Measurements from ENCODE around the gene YES1.
A peak's percentile ranks its signal among the peaks of the same experiment; 100 is the strongest.
"Not testable (repeated sequence)": the region's sequence is repeated elsewhere in the genome, so short reads cannot be mapped to it uniquely, and the experiment has no call there.

YES1 gene

DNA sequence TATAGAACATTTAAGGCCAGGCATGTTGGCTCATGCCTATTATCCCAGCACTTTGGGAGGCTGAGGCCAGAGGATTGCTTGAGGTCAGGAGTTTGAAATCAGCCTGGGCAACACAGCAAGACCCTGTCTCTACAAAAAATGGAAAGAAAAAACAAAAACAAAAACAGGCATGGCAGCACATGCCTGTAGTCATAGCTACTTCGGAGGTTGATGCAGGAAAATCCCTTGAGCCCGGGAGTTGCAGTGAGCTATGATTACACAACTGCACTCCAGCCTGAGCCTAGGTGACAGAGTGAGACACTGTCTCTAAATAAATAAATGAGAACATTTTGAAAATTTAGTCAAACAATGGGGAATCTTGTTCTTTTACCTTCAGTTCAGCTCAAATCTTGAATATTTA is 12.1 kb upstream of the YES1 start:
- DNase-seq, result no peak

DNA sequence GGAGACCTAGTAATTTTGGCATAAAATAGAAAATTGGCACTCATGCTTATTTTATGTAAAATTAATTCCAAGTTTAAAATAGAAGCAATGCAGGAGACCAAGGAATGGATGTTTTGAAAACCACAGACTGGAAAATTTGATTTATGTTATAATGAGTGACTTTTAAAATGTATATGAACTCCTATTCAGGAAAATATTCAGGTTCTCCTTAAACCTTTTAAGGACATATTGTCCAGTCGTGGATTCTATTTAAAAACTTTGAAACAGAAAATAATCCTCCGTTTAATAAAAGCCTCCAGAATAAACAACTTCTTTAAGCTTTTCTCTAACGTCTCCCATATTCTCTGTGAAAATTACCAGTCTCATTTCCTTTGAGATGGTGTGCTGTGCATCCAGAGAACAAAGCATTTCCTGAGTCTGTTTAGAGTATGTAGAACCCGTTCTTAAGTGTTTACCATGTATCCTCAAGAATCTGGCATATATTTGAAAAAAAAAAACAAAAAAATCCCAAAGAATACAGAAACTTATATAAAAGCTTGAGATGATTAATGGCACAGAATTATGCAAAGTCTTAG is 8.6 kb upstream of the YES1 start:
- no peak for DNase-seq

DNA sequence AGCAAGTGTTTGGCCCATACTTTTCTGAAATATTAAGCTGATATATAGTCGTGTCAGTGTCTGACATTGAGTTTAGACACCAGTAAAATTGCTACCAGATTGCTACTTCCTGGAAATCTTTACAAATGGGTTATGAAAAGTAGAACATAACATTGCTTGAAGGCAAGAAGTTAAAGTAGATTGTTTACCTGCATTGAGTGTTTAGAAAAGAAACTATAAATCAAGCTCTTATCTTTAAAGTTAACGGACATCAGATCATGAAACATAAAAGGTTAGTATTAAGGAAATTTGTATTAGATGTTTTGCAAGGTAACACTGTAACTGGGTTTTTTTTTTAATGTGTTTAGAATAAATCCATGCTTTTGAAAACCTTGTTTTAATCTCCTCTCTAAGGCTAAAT is 4.8 kb upstream of the YES1 start:
- DNase-seq, result no peak

DNA sequence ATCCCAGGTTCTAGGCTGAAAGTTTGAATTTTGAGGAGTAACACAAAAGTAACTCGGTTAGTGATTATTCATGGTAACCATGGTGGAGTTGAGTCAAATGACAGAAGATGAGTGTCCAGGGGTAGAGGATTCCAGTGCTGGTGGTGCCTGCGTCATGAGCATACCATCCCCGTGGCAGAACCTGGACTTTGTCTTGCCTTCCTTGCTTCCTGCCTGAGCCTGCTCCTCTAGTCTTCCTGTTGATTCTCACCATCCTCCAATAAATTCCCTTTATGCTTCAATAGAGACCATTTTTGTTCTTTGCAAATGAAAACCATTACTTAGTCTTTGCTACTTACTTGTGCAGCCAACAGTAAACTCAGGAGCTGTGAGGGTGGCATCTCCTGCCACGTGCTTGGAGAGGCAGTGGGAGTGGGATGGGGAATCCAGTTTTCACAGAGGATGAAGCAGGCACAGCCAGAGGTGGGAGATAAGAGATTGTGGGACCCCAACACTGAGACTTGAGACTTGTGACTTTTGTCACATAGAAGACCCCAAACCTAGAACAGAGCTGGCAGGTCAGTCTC is 4.1 kb upstream of the YES1 start:
- no peak for DNase-seq

DNA sequence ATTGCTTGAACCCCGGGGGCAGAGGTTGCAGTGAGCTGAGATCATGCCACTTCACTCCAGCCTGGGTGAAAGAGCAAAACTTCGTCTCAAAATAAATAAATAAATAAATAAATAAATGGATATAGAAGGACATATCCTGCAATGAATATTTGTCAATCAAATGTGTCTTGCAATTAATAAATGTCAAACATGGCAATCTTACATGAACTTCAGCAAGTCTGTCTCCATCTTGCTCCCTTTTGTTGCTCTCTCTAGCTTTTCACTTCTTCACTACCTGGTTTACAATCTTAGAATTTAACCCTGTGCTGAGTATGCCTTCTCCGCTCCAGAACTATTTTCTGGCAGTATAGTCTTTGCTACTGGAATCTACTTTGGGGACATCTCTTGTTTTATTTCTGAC is 3.3 kb upstream of the YES1 start:
- DNase-seq, result no peak

DNA sequence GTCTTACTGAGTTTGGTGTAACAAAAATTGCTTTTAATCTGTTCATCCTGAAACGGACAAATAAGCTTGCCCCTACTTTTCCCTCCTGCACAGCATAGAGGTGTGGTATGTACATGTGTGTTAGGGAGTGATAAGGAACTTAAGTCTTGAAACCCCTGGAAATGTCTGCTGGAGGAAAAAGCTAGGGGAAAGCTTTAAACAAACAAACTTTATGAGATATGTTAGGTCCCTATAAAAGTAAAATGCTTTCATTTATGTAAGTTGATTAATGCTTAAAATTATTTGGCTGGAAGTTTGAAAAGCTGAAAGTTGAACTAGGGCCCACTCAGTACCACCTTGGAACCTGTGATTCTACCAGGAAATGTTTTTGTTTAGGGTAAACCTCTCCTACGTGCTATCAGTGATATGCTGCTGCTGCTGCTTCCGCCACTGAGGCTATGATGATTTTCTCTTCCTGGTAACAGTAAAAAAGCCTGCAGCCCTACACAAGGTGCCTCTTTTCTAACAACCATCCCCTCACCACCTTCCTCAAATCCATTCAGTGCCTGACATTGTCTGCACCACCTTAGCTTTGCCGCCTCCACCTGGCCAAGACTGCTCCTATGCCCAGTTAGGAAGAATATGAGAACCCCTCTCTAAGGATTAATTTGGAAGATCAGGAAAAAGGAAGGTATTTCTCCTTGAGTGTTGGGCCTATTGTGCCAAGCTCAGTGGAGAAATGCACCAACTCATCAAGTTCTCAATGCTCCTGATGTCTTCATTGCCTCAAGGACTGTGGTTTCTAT is 2.5 kb upstream of the YES1 start:
- no peak for DNase-seq

DNA sequence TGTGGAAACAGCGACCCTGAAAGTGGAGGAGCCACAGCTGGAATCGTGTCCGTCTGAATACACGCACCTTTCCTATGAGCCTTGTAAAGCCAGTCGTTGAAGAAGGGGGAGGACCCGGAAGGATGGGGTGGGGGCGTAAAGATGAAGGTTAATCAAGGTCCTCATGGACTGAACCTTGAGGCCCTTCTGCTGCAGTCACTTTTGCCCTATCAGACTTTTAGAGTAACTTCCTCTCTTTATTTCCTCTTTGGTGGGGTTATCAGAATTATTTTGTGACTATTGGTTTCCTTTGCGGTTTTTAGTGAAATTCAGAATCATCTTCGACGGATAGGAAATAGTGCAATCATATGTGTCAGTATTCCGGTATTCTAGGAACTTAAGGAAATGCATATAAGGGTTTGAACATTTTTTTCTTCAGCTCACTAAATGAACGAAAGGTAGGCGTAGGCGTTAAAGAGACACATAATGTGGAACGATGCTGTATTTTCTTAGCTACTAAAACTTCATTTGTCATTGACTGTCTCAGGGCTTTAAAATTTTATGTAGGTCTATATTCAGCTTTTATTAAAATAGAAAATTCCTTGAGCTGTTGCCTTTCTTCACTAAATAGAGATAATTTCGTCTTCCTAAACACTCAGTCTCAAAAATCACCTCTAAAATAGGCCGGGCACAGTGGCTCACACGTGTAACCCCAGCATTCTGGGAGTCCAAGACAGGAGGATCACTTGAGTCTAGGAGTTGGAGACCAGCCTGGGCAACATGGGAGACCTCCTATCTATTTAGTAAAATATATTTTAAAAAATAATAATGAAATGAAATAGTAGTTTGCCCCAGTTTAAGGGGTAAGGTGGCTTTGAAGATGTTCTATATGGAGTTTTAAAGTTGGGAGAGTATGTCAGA is 1.4 kb upstream of the YES1 start:
- no peak for DNase-seq

DNA sequence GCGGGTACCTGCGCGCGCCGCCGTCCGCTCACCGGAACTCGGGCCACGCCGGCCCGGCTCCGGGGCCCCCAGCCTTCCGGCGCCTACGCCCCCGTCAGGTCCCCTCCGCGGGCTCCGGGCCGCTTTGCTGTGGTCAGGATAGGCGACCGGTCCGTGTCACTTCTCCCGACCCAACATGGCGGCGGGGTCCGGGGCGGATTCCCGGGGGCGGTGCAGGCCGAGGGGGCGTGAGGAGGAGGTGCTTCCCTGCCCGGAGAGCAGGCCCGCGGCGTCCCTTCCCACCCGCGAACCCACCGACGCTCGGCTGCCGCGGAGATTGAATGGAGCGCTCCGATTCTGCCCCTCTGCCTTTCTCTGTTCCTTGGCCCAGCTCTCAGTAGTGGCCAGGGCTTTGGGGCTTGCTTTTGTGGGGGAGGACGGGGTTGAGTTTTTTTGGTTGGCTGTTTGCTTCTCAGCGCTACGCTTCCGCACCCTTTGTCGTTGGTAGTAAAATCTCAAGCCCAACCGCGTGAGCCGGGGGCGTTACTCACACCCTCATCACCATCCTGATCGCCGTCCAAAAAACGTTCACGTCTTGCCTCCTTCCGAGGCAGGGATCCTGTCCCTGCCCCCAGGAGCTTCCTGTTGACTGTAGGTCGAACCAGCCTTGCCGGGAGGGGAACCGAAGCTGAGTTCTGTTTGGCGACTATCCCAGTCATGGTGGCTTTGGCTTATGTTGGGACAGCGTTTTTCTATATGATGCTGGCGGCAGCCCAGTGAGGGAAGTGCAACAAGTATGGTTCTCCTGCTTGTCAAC is 532 bp upstream of the YES1 start:
- DNase-seq, result peak in 44 of 58 donors; percentile 5 to 67 (median 42)

DNA sequence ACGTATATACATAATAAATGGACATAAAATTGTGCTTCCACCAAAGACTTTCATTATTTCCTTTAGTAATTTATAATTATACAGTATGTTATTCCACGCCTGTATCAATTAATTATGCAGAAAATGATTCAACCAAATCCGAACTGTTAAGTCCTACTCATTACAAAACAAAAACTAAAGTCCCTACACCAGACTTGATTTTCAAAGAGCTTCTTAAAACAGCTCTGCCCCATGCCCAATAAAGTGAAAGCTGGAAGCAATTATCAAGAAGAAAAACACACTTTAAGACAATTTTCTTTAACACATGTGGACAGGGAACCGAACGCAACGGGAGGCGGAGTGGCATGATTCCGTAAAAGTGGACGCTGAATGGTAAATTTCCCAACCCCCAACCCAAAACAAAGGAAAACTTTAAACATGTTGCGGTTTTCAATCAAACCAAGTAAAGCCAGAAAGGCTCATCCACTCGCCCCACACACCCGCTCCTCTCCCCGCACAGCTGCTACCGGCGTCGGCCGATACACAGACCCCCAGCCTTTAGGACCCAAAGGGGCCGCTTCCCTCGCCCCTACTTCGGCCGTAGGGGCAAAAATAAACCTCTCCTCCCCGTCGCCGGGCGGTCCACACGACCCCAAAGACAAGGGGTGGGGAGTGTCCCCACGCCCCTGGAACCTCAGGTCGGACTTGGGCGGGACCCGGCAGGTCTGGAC is 705 bp downstream of the YES1 start:
- DNase-seq, result peak in 1 of 58 donors; percentile 6

DNA sequence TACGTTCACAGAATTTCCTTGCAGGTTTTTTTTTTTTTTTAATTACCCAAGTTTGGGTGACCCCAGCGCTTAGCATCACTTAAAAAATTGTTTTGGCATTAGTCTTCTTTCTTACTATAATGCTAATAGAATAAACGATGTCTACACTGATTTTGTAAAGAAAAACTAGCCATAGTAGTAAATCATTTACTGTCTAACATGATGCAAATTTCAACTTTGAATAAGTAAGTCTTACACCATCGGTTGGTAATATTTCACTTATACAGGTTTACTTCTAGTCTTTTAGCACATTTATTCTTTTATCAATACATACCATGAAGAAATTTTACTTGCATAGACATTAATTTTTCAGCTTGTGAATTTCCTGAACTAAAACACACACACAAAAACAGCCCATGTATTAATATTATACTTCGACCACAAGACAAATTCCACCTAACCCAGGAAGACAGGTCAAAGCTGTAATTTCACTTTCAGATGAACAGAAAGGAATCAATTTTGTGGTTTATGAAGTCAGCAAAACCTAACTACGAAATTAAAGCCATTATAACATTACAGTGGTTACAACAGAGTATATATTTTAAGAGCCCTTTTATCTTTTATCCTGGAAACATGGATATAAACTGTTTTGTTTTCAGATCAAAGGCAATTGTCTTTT is 1.9 kb downstream of the YES1 start:
- no peak for DNase-seq

DNA sequence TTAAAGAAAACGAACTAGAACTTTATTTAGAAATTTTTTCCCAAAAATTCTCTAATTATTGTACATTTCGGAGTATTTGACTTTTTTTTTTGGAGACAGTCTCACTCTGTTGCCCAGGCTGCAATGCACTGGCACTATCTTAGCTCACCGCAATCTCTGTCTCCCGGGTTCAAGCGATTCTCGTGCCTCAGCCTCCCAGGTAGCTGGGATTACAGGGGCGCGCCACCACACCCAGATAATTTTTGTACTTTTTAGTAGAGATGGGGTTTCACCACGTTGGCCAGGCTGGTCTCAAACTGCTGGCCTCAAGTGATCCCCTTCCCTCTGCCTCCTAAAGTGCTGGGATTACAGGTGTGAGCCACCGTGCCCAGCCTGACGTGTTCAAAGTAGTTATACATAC is 2.8 kb downstream of the YES1 start:
- not testable (repeated sequence) for DNase-seq

DNA sequence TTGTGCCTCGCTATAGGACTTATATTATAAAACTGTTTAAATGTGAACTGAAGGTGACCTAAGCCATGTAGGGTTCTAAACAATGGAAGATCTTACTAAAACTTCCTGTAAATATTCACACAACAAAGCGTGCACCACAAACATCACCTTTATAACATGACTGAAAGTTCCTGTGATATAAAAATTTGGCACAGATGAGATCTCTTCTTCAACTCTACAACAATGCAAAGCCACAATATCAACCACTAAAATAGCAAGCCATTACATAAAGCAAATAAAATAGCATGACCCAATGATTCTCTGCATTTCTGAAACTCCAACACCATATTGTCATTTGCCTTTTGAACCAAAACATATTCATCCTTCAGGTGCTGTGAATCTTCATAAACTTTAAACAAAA is 3.5 kb downstream of the YES1 start:
- no peak for DNase-seq

DNA sequence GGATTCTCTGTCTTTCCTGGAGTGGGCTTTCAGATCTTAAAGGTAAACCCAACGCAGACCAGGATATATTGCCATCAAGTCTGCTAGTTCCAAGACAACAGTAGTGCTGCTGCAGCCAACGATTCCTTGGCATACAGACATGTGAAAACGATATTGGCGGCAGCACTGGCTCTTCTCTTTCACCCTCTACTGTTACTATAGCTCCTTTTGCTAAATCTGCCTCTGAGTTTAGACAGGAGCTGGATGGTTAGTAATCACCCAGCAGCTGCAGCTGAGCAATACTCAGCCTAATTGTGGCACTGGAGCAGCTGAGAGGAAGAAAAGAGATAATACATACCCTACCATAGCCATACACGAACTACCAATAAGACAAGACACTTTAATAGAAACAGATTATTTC is 4.0 kb downstream of the YES1 start:
- DNase-seq, result peak in 14 of 58 donors; percentile 2 to 39 (median 16)

DNA sequence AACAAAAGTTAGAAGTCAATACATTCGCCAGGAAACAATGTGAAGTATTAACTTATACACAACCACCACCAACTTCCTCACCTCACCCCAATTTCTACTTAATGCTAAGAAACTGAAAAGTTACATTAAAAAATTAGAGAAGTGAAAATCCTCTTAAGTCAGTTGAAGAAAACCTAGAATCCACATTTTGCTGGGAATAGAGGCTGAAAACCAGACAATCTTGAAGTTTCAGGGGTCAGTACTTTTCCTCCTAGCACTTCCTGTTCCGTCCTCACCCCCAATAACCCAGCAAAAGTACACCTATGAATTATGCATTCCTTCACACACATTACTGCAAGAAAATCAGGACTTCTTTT is 6.3 kb downstream of the YES1 start:
- DNase-seq, result no peak

DNA sequence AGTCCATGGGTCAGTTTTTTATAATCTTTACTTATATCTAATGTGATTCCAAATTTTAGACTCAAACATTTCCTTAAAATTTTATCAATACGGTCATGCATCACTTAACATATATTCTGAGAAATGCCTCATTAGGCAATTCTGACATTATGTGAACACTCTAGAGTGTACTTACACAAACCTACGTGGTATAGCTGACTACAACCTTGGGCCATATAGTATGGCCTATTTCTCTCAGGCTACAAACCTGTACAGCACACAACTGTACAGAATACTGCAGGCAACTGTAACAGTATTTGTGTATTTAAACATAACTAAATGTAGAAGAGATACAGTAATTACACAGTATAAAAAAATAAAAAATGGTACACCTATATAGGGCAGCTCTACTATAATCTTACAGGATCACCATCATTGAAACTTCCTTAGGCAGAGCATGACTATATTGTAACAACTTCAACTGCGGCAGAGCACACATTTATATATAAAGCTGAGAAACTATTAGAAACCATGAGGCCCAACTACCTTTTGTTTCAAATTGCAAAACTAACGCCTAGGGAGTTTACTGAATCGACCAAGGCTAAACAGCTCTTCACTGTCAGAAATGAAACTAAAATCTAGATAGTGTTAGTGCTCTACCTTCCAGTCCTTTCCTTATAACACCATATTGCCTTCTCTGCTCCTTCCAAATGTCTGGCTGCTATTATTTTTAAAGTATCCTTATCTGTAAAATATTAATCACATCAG is 6.9 kb downstream of the YES1 start:
- DNase-seq, result no peak

DNA sequence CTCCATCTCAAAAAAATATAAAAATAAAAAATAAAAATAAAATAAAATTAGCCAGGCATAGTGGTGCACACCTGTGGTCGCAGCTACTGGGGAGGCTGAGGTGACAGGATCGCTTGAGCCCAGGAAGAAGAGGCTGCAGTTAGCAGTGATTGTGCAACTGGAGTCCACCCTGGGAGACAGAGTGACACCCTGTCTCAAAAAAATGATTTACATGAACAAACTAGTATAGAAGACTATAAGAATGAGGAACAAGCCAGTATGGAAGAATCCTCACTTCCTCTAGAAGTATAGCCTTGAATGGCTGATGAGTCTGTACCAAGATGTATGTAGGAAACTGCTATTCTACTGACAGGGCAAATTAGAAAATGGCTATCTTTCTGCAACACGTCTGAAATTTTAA is 10.9 kb downstream of the YES1 start:
- no peak for DNase-seq

DNA sequence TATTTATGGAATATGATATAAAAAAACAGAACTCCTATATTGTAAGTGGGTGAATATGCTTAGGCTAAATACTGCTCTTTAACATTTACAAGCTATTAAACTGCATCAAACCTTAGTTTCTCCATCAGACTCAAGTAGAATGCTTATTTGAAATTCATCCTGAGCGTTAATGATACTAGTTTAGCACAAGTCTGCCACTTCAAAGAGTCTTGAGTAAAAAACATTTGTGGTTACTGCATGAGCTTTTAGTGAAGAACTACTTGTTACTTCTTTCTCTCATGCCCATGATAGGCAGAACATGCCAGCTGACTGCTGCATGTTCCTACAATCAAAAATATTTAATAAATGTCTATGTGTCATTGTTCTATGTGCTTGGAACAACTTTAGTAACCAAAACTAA is 12.1 kb downstream of the YES1 start:
- DNase-seq, result no peak

DNA sequence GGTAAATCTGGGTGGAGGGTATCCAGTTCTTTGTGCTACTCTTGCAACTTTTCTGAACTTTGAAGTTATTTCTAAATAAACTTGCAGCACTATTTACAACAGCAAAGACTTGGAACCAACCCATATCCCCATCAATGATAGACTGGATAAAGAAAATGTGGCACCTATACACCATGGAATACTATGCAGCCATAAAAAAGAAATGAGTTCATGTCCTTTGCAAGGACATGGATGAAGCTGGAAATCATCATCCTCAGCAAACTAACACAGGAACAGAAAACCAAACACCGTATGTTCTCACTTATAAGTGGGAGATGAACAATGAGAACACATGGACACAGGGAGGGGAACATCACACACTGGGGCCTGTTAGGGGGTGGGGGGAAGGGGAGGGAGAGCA is 16.7 kb downstream of the YES1 start:
- not testable (repeated sequence) for DNase-seq

DNA sequence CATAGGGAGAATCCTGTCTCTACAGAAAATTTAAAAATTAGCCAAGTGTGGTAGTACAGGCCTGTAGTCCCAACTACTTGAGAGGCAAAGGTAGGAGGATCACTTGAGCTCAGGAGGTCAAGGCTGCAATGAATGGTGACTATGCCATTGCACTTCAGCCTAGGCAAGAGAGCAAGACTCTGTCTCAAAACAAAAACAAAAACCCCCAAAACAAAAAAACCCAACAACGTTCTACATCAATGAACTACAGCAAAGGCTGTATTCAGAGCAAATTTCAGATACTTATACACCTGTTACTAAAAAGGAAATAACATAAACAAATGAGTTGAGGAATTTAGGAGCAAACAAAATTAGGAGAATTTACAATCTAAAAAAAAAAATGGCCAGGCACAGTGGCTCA is 22.6 kb downstream of the YES1 start:
- DNase-seq, result no peak

Data from anterior cingulate cortex (tissue), 58 donors.